Epithelial cell of proximal tubule (primary cell): ENCODE measurements around the gene ABHD17A. TPM values are rescaled to one million over a fixed set of nuclear protein-coding genes. Genes with fewer than 3 reads are reported as not detected.
A peak's percentile ranks its signal among the peaks of the same experiment; 100 is the strongest.

ENCODE experiments used
- DNase-seq: peaks from one replicate; pipeline ENCODE4 v3.0.0-alpha.2; 2011; ENCODE audit warnings: low read depth
- H3K4me3 ChIP-seq: 2 replicates; pipeline ENCODE4 v1.5.1; 2011; ENCODE audit warnings: low read depth, mild to moderate bottlenecking, low read length
- total RNA-seq: library from RNA; depleted of rRNA; stranded (reverse); fragments of >200 nt; gene quantifications from 2 replicates; pipeline ENCODE4 v1.2.3, GENCODE V29; 2015
- TF ChIP-seq, protein P1 (sequence below): conservative IDR thresholded peaks from 2 replicates; pipeline ENCODE4 v1.5.1; 2012; ENCODE audit warnings: low read depth, mild to moderate bottlenecking, low read length

The ABHD17A gene
- total RNA-seq, 1 donor from 2014 or later = 83.4 TPM

- TF ChIP-seq, protein P1, sequence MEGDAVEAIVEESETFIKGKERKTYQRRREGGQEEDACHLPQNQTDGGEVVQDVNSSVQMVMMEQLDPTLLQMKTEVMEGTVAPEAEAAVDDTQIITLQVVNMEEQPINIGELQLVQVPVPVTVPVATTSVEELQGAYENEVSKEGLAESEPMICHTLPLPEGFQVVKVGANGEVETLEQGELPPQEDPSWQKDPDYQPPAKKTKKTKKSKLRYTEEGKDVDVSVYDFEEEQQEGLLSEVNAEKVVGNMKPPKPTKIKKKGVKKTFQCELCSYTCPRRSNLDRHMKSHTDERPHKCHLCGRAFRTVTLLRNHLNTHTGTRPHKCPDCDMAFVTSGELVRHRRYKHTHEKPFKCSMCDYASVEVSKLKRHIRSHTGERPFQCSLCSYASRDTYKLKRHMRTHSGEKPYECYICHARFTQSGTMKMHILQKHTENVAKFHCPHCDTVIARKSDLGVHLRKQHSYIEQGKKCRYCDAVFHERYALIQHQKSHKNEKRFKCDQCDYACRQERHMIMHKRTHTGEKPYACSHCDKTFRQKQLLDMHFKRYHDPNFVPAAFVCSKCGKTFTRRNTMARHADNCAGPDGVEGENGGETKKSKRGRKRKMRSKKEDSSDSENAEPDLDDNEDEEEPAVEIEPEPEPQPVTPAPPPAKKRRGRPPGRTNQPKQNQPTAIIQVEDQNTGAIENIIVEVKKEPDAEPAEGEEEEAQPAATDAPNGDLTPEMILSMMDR = no peak
Measured at GRCh38 chr19:1839658-1840540, 45.4 kb downstream of the ABHD17A start.

DNA sequence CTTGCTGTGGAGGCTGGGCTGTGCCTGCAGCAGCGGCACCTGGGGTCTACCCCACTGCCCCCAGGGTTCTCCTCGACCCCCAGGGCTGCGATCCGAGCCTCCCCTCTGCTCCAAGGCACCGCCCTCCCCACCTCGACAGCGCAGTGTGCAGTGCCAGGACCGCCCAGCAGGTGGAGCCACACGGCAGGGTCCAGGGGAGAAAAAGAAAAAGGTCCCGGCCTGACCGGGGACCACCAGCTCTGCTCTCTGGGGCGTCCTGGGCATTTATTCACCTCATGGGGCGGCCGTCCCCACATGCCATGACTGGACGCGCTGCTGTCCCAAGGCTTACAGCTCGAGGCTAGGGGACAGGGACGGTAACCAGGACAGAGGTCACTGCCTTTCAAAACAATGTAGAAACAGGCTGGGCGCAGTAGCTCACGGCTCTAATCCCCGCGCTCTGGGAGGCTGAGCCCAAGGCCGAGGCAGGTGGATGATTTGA is 47.6 kb downstream of the ABHD17A start:
- TF ChIP-seq, protein P1 = peak; percentile 93
- peak overlapping the region; percentile 23 for H3K4me3 ChIP-seq
- no peak for DNase-seq

More at GRCh38 chr19:1839658-1840540, 45.4 kb downstream of the ABHD17A start:
- H3K4me3 ChIP-seq = no peak overlapping the region
- no peak for DNase-seq

- no peak overlapping the region for H3K4me3 ChIP-seq
- TF ChIP-seq, protein P1 = no peak
- DNase-seq = no peak
Measured at GRCh38 chr19:1837222-1837565, 48.1 kb downstream of the ABHD17A start.

DNA sequence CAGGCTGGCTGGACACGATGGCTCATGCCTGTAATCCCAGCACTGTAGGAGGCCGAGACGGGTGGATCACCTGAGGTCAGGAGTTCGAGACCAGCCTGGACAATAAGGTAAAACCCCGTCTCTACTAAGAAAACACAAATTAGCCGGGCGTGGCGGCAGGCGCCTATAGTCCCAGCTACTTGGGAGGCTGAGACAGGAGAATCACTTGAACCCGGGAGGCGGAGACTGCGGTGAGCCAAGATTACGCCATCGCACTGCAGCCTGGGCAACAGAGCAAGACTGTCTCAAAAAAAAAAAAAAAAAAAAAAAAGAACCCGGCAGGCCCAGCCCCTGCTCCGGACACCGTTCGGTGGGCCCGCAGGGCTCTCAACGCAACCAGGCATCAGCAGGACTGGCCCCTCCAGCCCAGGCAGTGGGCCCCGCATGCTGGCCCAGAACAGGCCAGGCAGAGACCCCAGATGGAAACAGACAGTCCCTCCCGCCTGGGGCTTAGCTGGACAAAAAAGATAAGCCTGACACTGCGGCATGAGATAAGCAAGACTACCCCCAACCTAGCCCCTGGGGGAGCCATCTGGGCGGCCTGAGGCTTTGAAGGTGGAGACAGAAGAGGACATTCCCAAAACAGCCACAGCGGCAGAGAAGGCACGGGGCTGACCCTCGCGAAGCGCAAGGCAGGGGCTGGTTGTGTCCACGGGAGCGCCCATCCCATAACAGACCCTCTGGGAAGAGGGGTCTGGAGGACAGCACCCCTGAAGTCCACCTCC is 48.7 kb downstream of the ABHD17A start:
- H3K4me3 ChIP-seq = no peak overlapping the region
- DNase-seq = no peak
- TF ChIP-seq, protein P1 = no peak

GRCh38 chr19:1833540-1833939 is 51.8 kb downstream of the ABHD17A start:
- no peak for DNase-seq
- TF ChIP-seq, protein P1 = no peak

GRCh38 chr19:1832046-1832663 is 53.1 kb downstream of the ABHD17A start:
- no peak overlapping the region for H3K4me3 ChIP-seq
- DNase-seq = no peak
- TF ChIP-seq, protein P1 = no peak

More at GRCh38 chr19:1833540-1833939, 51.8 kb downstream of the ABHD17A start:
- peak overlapping the region; percentile 8 for H3K4me3 ChIP-seq
